ENCODE results near the gene SRD5A1.
"Not testable (repeated sequence)": the region's sequence is repeated elsewhere in the genome, so short reads cannot be mapped to it uniquely, and the experiment has no call there.

The SRD5A1 gene

DNA sequence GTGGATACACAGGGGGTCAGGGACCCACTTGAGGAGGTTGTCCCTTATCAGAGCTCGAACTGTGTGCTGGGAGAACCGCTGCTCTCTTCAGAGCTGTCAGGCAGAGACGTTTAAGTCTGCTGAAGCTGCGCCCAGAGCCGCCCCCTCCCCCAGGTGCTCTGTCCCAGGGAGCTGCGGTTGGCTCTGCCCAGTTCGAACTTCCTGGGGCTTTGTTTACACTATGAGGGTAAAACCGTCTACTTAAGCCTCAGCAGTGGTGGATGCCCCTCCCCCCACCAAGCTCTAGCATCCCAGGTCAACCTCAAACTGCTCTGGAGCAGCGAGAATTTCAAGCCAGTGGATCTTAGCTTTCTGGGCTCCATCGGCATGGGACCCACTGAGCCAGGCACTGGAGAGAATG, 15.9 kb downstream of the SRD5A1 start:
- no peak for DNase-seq

DNA sequence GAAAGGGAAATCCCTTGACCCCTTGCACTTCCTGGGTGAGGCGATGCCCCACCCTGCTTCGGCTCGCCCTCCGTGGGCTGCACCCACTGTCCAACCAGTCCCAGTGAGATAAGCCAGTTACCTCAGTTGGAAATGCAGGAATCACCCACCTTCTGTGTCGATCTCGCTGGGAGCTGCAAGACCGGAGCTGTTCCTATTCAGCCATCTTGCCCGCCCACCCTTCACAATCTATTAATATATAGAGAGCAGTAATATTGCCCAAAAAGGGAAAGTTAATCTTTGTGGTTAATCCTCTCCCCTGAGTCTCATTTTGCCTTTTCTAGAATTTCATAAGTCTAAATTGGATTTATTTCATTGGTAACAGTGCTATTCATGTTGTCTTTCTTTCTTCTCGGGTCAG, 16.4 kb downstream of the SRD5A1 start:
- no peak for DNase-seq

DNA sequence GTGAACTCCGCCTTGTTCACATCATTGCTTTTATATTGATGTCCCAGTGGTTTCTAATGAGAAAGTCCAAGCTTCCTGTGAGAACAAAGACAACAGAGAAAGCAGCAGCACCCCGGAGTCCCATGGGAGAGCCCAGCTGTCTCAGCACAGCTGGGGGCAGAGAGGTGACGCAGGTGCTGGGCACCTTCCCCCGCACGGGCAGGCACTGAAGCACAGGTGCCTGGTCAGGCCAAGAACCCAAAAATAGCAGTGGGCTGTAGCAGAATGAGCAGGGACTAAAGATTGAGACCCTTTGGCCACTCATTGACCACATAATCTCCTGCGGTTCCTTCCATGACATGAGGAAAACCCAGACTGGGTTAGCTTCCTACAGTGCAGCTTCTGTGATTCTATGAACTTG, 18.8 kb downstream of the SRD5A1 start:
- DNase-seq: no peak

DNA sequence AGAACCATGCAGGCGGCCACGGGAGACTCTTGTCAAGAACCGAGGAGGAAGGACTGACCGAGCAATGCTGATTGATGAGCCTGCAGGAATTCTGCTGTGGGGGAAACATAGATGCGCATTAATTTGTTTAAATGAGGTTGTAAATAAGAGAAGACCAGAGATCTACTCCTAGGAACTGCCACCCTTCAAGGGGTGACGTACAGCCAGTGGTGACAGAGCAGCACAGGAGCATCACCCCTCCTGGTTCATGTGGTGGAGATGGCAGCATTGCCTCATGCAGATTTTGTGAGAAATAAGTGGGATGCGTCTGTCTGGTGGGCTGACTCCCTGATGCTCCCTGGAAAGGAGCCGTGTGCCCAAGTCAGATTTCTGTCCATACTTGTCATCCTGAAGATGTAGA, 22.2 kb downstream of the SRD5A1 start:
- DNase-seq: no peak

DNA sequence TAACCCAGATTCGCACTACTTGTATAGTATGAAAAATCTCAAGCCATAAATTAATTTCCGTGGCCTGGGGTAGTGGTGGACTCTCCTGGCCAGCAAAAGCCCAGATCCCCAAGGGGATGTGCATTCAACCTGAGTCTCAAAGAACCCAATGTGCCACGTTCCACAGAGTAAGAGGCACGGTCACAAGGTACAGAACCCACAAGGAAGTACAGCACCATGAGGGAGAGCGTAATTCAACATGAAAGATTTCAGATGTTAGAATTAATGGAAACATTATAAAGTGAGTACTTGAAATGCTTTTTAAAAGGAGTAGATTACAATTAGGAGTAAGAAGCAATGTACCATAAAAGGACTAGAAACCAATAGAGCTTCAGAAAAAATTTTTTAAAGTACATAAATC, 23.4 kb downstream of the SRD5A1 start:
- DNase-seq: no peak

DNA sequence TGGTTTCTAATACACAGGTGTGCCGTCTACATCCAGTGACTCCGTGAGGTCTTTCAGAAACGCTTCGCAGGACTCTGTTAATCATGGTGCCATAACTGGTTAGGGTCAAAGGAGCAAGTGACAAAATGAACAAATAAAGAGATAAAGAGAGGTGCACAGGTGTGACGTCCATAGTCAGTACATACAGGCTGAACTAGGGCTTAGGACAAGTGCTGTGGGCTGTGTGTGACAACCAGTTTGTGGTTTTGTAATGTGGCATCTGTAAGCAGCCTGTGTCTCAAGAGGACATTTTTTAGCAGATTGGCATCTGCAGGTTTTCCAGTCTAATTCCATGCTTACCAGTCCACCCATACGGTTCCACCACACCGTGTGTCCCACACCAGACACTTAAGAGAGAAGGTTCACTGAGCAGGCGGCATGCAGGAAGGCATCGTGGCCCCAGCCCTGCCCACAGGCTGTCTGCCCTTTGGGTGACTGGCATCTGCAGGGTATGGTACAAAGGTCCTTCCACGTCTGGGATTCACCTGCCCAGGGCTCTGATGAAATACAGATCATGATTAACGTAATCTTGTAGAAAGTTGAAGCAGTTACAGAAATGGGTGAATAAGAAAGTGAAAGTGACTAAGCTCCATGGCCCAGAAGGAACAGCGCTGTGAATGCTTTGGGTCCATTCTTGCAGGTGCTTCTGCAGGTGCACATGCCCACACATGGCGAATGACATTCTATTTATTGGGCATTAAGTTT, 26.9 kb downstream of the SRD5A1 start:
- peak; percentile 19 for DNase-seq

DNA sequence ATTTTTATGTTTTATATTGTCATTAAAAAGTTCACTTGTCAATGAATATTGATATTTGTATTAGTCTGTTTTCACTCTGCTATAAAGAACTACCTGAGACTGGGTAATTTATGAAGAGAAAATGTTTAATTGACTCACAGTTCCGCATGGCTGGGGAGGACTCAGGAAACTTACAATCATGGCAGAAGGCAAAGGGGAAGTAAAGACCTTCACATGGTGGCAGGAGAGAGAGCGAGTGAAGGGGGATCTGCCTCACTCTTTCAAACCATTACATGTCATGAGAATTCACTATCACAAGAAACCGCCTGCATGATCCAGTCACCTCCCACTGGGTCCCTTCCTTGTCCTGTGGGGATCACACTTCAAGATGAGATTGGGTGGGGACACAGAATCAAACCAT, 27.4 kb downstream of the SRD5A1 start:
- no peak for DNase-seq

DNA sequence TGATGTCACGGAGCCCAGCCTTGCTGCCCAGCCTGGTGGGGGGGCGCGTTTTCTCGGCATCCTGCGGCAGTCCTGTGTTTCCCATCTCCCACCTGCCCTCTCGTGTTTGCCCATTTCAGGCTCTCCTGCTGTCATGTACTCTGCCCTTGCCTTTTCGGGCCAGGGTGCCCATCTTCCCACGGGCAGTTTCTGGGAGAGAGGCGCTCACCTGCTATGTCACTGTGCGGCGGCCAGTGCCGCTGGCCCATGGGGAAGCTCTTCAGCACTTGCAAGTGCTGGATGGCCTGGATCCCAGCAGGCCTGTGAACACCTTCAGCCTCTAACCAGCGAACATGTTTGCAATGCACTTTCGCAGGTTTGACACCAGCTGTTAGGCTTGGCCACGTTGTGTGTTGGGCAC, 33.5 kb downstream of the SRD5A1 start:
- DNase-seq: no peak

DNA sequence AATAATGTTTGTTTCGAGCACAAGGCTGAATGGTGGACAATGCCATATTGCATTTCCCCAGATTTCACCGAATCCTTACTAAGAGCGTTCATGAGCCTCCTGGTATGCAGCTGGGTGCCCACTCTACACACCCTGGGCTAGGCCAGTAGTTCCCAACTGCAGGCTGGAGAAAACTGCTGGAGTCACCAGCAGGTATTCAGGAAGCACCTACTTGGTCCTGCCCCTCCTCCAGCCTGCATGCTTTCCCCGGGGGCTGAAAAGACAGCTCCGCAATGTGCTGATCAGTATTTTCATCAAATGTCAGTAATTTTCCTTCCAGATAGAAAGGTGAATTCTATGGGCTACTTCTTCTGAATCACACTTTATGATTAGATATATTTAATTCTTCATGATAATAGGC, 34.4 kb downstream of the SRD5A1 start:
- no peak for DNase-seq

DNA sequence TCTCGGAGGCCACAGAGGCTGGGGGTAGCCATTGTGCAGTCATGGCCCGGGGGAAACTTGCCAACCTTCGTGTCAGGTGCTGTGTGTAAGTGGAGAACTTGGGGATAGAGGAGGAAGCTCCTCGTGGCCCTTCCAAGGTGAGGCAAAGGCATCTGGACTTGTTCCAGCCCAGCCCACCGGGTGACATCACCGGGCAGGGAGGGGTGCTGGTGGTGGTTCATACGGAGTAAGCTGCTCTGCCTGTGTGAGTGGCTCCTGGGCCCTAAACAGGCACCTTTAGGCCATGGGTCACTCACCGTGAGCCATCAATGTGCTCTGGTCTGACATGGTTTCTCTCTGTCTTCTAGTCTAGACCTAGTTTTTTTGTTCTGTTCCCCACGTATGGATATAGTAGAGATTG, 35.5 kb downstream of the SRD5A1 start:
- not testable (repeated sequence) for DNase-seq

DNA sequence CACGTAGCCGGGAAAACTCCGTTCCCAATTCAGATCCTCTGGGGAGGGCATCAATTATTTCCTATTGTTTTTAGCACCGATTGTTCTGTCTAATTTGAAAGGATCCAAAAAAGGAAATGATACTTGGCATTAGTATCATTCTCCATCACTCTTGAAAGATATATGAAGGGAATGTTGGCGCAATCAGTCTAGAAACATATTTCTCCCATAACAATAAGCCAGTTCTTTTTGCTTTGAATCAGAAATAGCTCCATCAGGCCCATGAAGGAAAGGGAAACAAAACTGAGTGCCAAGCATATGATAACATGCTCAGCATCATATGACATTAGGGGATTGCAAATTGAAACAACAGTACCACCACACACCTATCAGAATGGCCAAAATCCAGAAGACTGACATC, 39.8 kb downstream of the SRD5A1 start:
- DNase-seq: no peak

DNA sequence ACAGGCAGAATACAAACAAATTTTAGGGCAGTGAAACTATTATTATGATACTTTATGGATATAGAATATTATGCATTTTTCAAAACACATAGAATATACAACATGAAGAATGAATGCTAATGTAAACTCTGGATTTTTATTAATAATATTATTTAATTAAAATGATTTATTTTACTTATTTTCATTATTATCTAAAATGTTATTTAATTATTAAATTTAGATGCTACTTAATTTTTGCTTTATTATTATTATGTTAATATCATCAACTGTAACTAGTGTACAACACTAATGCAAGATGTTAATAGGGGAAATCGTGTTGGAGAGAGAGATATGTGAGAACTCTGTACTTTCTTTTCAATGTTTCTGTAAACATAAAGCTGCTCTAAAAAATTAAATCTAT, 40.7 kb downstream of the SRD5A1 start:
- no peak for DNase-seq

DNA sequence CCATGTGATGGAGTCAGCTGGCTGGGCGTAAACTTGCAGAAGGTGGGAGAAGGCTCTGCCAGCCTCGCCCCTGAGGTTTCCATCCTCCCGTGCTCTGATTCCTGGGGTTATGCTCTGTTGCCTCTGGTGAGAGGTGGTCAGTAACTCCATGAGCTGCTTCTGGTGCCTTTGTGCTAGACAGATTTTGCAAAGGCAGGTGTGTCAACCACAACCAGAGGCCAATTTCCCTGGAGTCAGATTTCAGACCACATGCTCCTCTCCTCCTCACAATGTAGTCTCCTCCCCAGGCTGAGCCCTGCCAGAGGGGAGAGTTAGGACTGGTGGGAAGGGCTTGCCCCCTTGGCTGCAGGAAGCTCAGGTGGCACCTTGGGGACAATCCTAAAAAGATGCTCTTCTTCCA, 41.2 kb downstream of the SRD5A1 start:
- no peak for DNase-seq

DNA sequence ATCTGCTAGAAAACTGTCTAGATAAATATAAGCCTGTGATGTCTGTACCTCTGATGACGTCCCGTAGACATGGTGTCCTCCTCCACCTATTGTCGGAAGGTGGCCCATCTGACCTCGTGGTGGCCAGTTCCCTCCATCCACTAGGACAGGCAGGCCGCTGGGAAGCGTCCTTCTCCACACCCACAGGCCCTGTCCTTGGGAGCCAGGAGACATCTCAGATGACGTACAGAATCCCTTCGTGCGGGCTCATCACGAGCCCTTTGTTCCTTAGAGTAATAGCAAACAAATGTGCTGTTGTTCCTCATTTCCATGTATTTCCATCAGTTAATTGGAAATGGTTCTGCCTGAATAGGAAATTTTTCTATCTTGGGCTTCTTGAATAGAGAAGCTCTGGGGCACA, 41.6 kb downstream of the SRD5A1 start:
- no peak for DNase-seq

DNA sequence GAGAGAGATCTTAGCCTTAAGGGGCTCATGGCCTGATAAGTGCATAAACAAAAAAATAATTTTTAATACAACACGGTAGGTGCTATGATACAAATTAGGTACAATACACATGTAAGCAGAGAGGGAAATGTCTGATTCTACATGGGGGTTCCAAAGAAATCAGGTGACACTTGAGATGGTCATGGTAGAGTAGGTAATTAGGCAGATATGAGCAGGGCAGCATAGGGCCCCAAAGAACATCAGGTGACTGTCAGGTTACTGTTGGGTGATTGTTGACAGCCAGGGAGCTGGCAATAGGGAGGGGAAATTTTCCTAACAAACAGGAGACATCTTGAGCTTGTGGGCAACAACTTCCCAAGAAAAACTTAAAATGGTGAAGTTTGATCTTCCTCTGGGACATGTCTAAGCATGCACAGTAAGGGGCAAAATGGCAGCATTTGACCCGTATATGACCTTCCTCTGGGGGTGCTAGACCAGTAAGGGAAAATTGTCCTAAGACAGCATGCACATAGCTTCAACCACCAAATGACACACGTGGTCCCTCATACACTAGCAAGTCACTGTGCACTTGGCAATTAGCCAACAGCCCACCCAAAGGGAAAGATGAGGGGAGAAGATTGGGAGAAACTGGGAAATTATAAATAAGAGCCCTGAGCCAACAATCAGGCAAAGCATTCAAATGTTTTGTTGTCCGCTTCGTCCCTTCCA, 42.7 kb downstream of the SRD5A1 start:
- DNase-seq: peak; percentile 4

DNA sequence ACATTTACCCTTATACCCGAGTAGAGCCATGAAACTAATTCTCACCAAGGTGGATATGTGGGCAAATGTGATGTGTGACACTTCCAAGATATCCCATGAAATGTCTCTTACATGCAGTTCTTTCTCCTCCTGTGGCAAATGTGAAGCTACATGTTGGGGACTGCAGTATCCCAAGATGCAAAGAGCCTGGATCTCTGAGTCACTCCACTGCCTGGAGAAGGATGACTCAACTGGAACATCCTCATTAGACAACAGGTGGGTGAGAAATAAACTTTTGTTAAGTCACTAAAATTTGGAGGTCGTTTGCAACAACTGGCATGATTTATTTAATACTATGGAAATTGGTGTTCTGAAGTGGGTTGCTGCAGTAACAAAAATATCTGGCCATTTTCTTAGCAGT, 43.5 kb downstream of the SRD5A1 start:
- DNase-seq: no peak

DNA sequence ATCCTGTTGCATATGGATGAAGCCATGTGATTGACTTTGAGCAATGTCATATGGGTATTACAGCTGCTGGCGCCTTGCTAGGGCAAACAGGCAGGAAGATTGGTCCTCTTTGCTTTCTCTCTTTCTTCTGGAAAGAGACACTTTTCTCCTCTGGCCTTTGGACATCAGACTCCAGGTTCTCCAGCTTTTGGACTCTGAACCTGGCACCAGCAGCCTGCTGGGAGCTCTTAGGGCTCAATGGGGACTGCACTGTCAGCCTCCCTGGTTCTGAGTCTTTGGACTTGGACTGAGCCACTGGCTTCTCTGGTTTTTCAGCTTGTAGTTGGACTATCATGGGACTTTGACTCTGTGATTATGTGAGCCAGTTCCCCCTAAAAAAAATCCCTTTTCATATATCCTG, 45.1 kb downstream of the SRD5A1 start:
- DNase-seq: no peak

DNA sequence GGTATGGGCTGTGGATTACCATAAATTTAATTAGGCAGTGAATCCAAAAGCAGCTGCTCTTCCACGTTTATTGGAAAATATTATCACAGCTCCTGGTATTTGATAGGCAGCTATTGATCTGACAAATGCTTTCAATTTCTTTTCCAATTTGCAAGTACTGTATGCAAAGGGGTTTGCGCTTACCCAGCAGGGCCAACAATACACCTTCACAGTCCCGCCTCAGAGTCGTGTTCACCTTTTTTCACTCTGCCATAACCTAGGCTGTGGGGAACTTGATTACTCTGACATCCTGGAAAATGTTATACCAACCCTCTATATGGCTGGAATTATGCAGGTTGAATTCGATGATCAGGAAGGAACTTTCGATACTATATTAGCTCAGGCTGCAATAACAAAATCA, 47.7 kb downstream of the SRD5A1 start:
- no peak for DNase-seq

DNA sequence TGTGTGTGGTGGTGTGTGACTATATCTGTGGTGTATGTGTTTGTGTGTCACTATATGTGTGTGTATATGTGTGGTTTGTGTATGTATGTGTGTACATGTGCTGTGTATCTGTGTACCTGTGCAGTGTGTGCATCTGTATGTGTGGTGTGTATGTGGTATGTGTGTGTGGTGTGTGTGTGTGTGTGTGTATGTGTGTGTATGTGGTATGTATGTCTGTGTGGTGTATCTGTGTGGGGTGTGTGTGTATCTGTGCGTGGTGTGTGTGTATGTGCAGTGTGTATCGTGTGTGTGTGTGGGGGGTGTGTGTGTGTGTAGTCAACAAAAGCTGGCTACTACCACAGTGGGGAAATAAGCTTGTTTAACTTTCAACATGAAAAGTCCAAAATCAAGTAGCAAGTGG, 48.4 kb downstream of the SRD5A1 start:
- DNase-seq: no peak

DNA sequence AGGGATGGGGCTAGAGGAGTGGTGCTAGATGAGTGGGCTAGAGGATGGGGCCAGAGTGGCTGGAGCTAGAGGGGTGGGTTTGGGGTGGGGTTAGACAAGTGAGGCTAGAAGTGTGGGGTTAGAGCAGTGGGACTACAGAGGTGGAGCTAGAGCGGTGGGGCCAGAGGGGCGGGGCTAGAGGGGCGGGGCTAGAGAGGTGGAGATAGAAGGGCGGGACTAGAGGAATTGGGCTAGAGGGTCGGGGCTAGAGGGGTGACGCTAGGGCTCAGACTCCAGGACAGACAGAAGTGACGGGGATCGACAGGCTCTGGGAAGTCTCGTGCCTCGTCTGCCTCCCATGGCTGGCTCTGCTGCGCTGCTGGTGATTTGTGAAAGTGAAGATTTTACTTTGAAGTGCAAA, 49.0 kb downstream of the SRD5A1 start:
- DNase-seq: no peak

DNA sequence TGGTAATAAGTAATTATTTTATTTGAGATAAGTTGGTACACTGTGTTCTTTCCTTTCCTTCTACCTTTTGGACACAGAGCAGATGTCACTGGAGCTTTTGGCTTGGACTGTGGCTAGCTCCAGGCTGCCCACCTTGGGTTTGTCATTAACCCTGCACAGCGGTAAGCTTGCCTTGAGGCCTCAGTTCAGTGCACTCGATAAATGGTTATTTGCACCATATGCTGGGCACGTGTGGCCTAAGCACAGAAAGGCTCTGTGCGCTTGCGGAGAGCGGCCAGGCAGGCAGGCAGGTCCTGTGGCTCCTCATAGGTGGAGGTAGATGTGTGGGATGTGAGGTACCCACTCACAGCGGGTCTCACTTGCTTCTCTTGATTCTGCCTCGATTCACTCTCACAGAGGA, 50.0 kb downstream of the SRD5A1 start:
- DNase-seq: no peak

DNA sequence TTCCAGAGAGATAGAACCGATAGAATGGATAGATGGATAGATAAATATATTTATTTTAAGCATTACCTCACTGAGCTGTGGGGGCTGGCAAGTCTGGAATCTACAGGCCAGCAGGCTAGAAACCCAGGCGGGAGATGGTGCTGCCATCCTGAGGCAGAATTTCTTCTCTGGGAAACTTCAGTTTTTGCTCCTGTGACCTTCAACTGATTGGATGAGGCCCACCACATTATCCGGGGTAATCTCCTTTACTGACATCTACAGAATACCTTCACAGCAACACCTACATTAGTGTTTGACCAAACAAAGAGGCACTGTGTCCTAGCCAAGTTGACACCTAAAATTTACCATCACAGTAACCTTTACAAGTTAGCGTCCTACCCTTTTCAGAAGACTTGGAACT, 50.8 kb downstream of the SRD5A1 start:
- no peak for DNase-seq

DNA sequence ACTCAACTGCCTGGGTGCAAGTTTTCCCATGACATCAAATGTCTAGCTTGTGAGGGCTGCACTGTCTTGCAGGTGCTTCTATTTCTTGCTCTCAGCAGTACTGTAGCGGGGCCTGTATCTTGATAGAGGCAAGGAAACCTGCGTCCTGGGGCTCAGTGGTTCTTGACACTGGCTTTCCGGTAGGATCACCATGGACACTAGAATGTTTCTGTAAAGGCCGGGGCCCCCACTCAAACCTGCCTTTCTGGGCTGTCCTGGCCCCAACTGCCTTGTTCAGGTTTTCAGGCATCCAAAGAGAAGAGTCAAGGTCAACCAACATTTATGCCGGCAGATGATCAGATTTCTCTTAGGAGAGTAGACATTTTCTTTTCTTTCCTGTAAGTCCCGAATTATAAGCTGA, 53.3 kb downstream of the SRD5A1 start:
- DNase-seq: no peak

DNA sequence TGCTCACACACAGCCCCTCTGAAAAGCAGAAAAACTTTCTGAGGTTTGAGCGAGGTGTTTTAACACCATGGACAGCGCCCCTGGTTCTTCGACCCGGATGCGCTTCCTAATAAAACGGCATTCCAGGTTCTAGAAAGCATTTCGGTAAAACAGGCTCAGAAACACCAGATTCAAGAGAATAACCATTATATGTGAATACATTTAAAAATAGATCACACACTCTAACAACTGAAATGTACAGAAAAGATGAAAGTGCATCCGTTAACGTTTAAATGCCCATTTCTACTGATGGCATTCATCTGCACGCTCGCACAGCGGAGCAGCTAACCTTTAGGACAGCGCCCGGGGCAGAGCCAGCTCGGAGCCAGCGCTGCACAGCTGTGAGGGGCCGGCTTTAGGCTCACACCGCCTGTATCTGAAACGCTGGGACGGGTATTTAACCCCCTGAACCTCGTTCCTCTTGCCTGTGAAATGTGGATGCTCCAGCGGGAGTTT, 53.7 kb downstream of the SRD5A1 start:
- DNase-seq: peak; percentile 42

DNA sequence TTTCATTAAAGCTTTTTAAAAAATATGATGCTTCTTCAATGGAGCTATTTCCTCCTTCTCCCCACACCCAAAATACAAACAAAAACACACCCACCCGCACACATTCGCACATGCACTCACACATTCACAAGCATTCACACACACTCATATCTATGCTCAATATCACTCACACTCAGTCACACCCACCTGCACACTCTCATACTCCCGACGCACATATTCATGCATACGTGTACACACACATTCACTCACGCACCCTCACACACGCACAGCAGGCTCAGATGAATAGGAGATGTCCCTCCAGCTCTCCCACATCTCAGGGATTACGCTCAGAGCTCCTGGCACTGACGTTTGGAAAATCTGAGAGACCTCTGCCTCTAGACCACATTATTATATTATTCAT, 54.3 kb downstream of the SRD5A1 start:
- DNase-seq: no peak
